ENCODE data around the gene SCUBE1. TPM values are rescaled to one million over a fixed set of nuclear protein-coding genes. Genes with fewer than 3 reads are reported as not detected.

Gene SCUBE1
- total RNA-seq, 2 experiments from 2014 or later: 0.08 to 0.23 TPM

GRCh38 chr22:43158778-43159483 lies 184.2 kb downstream of the SCUBE1 start:
- no peaks in the 10 kb centered on the region for H3K9me3 Mint-ChIP-seq
- peaks cover 3% of the 10 kb centered on the region for H3K4me1 Mint-ChIP-seq
- no peak for DNase-seq
- peaks cover 4% of the 10 kb centered on the region for H3K36me3 Mint-ChIP-seq
- H3K27me3 Mint-ChIP-seq: no peaks in the 10 kb centered on the region
- no peak overlapping the region for H3K4me3 Mint-ChIP-seq
- H3K27ac Mint-ChIP-seq: peak overlapping the region; percentile 44

- H3K4me3 Mint-ChIP-seq: no peak overlapping the region
- H3K9me3 Mint-ChIP-seq: no peaks in the 10 kb centered on the region
- H3K4me1 Mint-ChIP-seq: peaks cover 5% of the 10 kb centered on the region
- no peak overlapping the region for H3K27ac Mint-ChIP-seq
- H3K27me3 Mint-ChIP-seq: no peaks in the 10 kb centered on the region
- DNase-seq: no peak
- H3K36me3 Mint-ChIP-seq: peaks cover 4% of the 10 kb centered on the region
Measured at GRCh38 chr22:43157874-43158546, 185.2 kb downstream of the SCUBE1 start.

GRCh38 chr22:43156413-43156812 lies 186.8 kb downstream of the SCUBE1 start:
- Mint-ChIP-seq H3K36me3 (peaks cover 3% of the 10 kb centered on the region), H3K4me3 (no peak overlapping the region), H3K9me3 (no peaks in the 10 kb centered on the region), H3K27ac (peak overlapping the region; percentile 34), H3K27me3 (no peaks in the 10 kb centered on the region), H3K4me1 (peaks cover 6% of the 10 kb centered on the region)
- no peak for DNase-seq

- Mint-ChIP-seq H3K36me3 (peaks cover 3% of the 10 kb centered on the region), H3K27me3 (no peaks in the 10 kb centered on the region), H3K4me3 (no peak overlapping the region), H3K27ac (no peak overlapping the region), H3K4me1 (peaks cover 10% of the 10 kb centered on the region), H3K9me3 (no peaks in the 10 kb centered on the region)
- no peak for DNase-seq
Measured at GRCh38 chr22:43155789-43156188, 187.4 kb downstream of the SCUBE1 start.

GRCh38 chr22:43154887-43155536 lies 188.2 kb downstream of the SCUBE1 start:
- no peaks in the 10 kb centered on the region for H3K27me3 Mint-ChIP-seq
- H3K36me3 Mint-ChIP-seq: peaks cover 3% of the 10 kb centered on the region
- no peaks in the 10 kb centered on the region for H3K9me3 Mint-ChIP-seq
- no peak for DNase-seq
- H3K4me1 Mint-ChIP-seq: peaks cover 13% of the 10 kb centered on the region
- no peak overlapping the region for H3K4me3 Mint-ChIP-seq
- H3K27ac Mint-ChIP-seq: no peak overlapping the region

GRCh38 chr22:43153899-43154298 lies 189.3 kb downstream of the SCUBE1 start:
- Mint-ChIP-seq H3K4me1 (peaks cover 13% of the 10 kb centered on the region), H3K4me3 (no peak overlapping the region), H3K9me3 (no peaks in the 10 kb centered on the region), H3K27ac (no peak overlapping the region), H3K27me3 (no peaks in the 10 kb centered on the region), H3K36me3 (peaks cover 3% of the 10 kb centered on the region)
- no peak for DNase-seq

GRCh38 chr22:43152357-43153071 lies 190.7 kb downstream of the SCUBE1 start:
- Mint-ChIP-seq H3K27me3 (no peaks in the 10 kb centered on the region), H3K4me1 (peaks cover 16% of the 10 kb centered on the region), H3K27ac (peak overlapping the region; percentile 79), H3K4me3 (peak overlapping the region; percentile 85), H3K36me3 (peaks cover 1% of the 10 kb centered on the region), H3K9me3 (no peaks in the 10 kb centered on the region)
- peak; percentile 69 for DNase-seq

- H3K36me3 Mint-ChIP-seq: peaks cover 1% of the 10 kb centered on the region
- H3K4me1 Mint-ChIP-seq: peaks cover 19% of the 10 kb centered on the region
- no peaks in the 10 kb centered on the region for H3K27me3 Mint-ChIP-seq
- peak; percentile 20 for DNase-seq
- peak overlapping the region; percentile 79 for H3K27ac Mint-ChIP-seq
- H3K9me3 Mint-ChIP-seq: no peaks in the 10 kb centered on the region
- peak overlapping the region; percentile 85 for H3K4me3 Mint-ChIP-seq
Measured at GRCh38 chr22:43152003-43152356, 191.2 kb downstream of the SCUBE1 start.

- H3K4me1 Mint-ChIP-seq: peaks cover 19% of the 10 kb centered on the region
- peak; percentile 61 for DNase-seq
- H3K27ac Mint-ChIP-seq: peak within 1 kb of the TSS; percentile 90
- peaks cover 1% of the 10 kb centered on the region for H3K36me3 Mint-ChIP-seq
- no peaks in the 10 kb centered on the region for H3K27me3 Mint-ChIP-seq
- H3K9me3 Mint-ChIP-seq: no peaks in the 10 kb centered on the region
- H3K4me3 Mint-ChIP-seq: peak within 1 kb of the TSS; percentile 85
Measured at GRCh38 chr22:43151251-43152002, 191.7 kb downstream of the SCUBE1 start, which contains the start of gene TSPO. Gene TSPO, plus strand, starts transcription at chr22:43151559. Its CDS starts 7,680 bp downstream, at chr22:43159239.

- peaks cover 19% of the 10 kb centered on the region for H3K4me1 Mint-ChIP-seq
- DNase-seq: no peak
- peaks cover 1% of the 10 kb centered on the region for H3K36me3 Mint-ChIP-seq
- H3K9me3 Mint-ChIP-seq: no peaks in the 10 kb centered on the region
- peak overlapping the region; percentile 85 for H3K4me3 Mint-ChIP-seq
- no peaks in the 10 kb centered on the region for H3K27me3 Mint-ChIP-seq
- peak overlapping the region; percentile 90 for H3K27ac Mint-ChIP-seq
Measured at GRCh38 chr22:43150731-43151206, 192.4 kb downstream of the SCUBE1 start.

GRCh38 chr22:43148581-43148980 lies 194.6 kb downstream of the SCUBE1 start:
- Mint-ChIP-seq H3K4me3 (no peak overlapping the region), H3K36me3 (peaks cover 1% of the 10 kb centered on the region), H3K27me3 (no peaks in the 10 kb centered on the region), H3K9me3 (no peaks in the 10 kb centered on the region), H3K4me1 (peaks cover 16% of the 10 kb centered on the region), H3K27ac (no peak overlapping the region)
- DNase-seq: no peak

- Mint-ChIP-seq H3K27ac (peak overlapping the region; percentile 19), H3K4me1 (peaks cover 16% of the 10 kb centered on the region), H3K4me3 (no peak overlapping the region), H3K9me3 (no peaks in the 10 kb centered on the region), H3K27me3 (no peaks in the 10 kb centered on the region), H3K36me3 (no peaks in the 10 kb centered on the region)
- no peak for DNase-seq
Measured at GRCh38 chr22:43147821-43148220, 195.4 kb downstream of the SCUBE1 start.

All from activated naive CD8-positive, alpha-beta T cell treated with anti-CD3 and anti-CD28 coated beads for 36 hours (primary cell).